PC-9 (cell line): ENCODE measurements around the gene LCE1C. TPM values are rescaled to one million over a fixed set of nuclear protein-coding genes. Genes with fewer than 3 reads are reported as not detected.

Experiments
- Bru-seq: library from RNA; stranded (reverse); fragments of 400-500 nt; gene quantifications from one replicate; lab custom pipeline; 2021; lab: Mats Ljungman, UMichigan
- BruChase-seq, 2 experiments: library from RNA; stranded (reverse); fragments of 400-500 nt; gene quantifications; one replicate each; lab custom pipeline; 2021; lab: Mats Ljungman, UMichigan
- BruUV-seq: library from RNA; stranded (reverse); fragments of 400-500 nt; replicated peaks from 2 replicates; lab custom pipeline; 2021; lab: Mats Ljungman, UMichigan
- CTCF ChIA-PET: fragments of 300-600 bp; sonication (Branson Sonifier 250); formaldehyde crosslinking; loops from one replicate; lab custom pipeline; 2022; ENCODE audit warnings: antibody characterized with exemption; lab: Charles Lee
- POLR2A ChIA-PET: fragments of 300-600 bp; sonication (Branson Sonifier 250); formaldehyde crosslinking; loops from one replicate; lab custom pipeline; 2022; ENCODE audit warnings: antibody characterized with exemption; ENCODE audit not compliant: unreplicated experiment; lab: Charles Lee
- DNase-seq, 2 experiments: peaks; one replicate each; pipeline versions ENCODE4 v3.0.0 to v3.0.0-alpha.2; 2015 to 2022; ENCODE audit warnings: mixed read lengths in 1 of 2
- H2AFZ ChIP-seq: fragments of 200-600 bp; sonication (generic); 2 replicates; pipeline ENCODE4 v1.8.1; 2017; ENCODE audit warnings: antibody characterized with exemption
- H3F3A ChIP-seq: fragments of 200-600 bp; sonication (generic); 2 replicates; pipeline ENCODE4 v1.8.1; 2017; ENCODE audit warnings: antibody characterized with exemption, mild to moderate bottlenecking, low read depth; ENCODE audit not compliant: insufficient read depth
- H3K27ac ChIP-seq: fragments of 200-600 bp; sonication (generic); 2 replicates; pipeline ENCODE4 v1.6.1; 2016; ENCODE audit warnings: mixed run types
- H3K27me3 ChIP-seq: fragments of 200-600 bp; sonication (generic); 2 replicates; pipeline ENCODE4 v1.6.1; 2016; ENCODE audit warnings: low read depth, mixed run types; ENCODE audit not compliant: insufficient read depth
- H3K36me3 ChIP-seq: fragments of 200-600 bp; sonication (generic); 2 replicates; pipeline ENCODE4 v1.6.1; 2016; ENCODE audit warnings: low read depth, mixed run types
- H3K4me1 ChIP-seq: fragments of 200-600 bp; sonication (generic); replicated peaks from 2 replicates; pipeline ENCODE4 v1.6.1; 2016; ENCODE audit warnings: mixed run types; ENCODE audit not compliant: insufficient read depth
- H3K4me2 ChIP-seq: fragments of 200-600 bp; sonication (generic); 2 replicates; pipeline ENCODE4 v1.6.1; 2017; ENCODE audit warnings: mixed run types
- H3K4me3 ChIP-seq: fragments of 200-600 bp; sonication (generic); 2 replicates; pipeline ENCODE4 v1.6.1; 2016; ENCODE audit warnings: mixed run types
- H3K79me2 ChIP-seq: fragments of 200-600 bp; sonication (generic); 2 replicates; pipeline ENCODE4 v1.6.1; 2017; ENCODE audit warnings: low read depth, mixed run types
- H3K9me2 ChIP-seq: fragments of 200-600 bp; sonication (generic); 2 replicates; pipeline ENCODE4 v1.8.1; 2017; ENCODE audit warnings: mild to moderate bottlenecking; ENCODE audit not compliant: insufficient read depth
- H3K9me3 ChIP-seq: fragments of 200-600 bp; sonication (generic); 2 replicates; pipeline ENCODE4 v1.8.1; 2016; ENCODE audit warnings: low read depth; ENCODE audit not compliant: insufficient read depth
- H4K20me1 ChIP-seq: fragments of 200-600 bp; sonication (generic); 2 replicates; pipeline ENCODE4 v1.8.1; 2017; ENCODE audit not compliant: insufficient read depth
- EZH2 ChIP-seq: fragments of 200-600 bp; sonication (generic); IDR thresholded peaks from 2 replicates; pipeline ENCODE4 v1.8.0; 2017; ENCODE audit warnings: antibody characterized with exemption, low read depth
- intact Hi-C: fragments of 100-400 bp; cut with micrococcal nuclease; formaldehyde crosslinking; loops from one replicate; pipeline ENCODE4 v1.10.0; 2022; ENCODE audit not compliant: unreplicated experiment
- long read RNA-seq: library from polyadenylated mRNA; stranded (forward); transcript quantifications from one replicate; pipeline ENCODE4 v2.0.0, GENCODE V29; 2022
- total RNA-seq: library from RNA; stranded (reverse); gene quantifications from 2 replicates; pipeline ENCODE4 v1.2.3, GENCODE V29; 2021
- TF ChIP-seq, protein P1 (sequence below): fragments of 200-600 bp; sonication (generic); conservative IDR thresholded peaks from 2 replicates; pipeline ENCODE4 v1.6.1; 2017; ENCODE audit warnings: mixed run types, antibody characterized with exemption, mild to moderate bottlenecking, moderate library complexity

LCE1C gene, protein sequence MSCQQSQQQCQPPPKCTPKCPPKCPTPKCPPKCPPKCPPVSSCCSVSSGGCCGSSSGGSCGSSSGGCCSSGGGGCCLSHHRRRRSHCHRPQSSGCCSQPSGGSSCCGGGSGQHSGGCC
- total RNA-seq (not detected in 2 replicates), Bru-seq, nascent RNA (not detected), BruChase-seq, experiment 1, labeled RNA remaining after a 2-hour chase (not detected), BruChase-seq, experiment 2, labeled RNA remaining after a 6-hour chase (not detected)
- long read RNA-seq, result 0 reads

DNA sequence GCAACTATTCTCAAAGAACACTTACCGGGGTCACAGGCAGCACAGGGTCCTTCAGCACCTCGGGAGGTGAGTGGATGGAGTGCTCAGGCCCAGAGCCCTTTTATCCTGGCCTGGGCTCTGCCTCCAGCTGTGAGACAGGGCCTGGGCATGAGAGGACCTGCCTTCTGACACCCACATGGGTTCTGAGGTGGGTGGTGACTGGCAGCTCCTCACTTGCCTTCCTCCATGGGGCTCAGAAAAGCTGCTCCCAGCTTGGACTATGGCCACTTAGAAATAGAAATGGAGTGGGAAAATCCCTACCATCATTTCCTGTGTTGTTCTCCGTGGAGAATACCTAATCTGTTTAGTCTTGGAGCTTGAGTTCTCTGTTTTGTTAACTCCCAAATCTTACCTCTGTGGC, at the start of gene LCE1C:
LCE1C (minus strand) TSS at position 76 of the 400 bp plus-strand sequence. CDS start 1,173 bp downstream, outside the sequence.
- no peak within 1 kb of the TSS for H3K4me2 ChIP-seq
- CTCF ChIA-PET, result no interaction called here
- DNase-seq, result no peak
- no peaks in the 10 kb centered on the region for H4K20me1 ChIP-seq
- H3K27me3 ChIP-seq, result peaks cover 19% of the 10 kb centered on the region; the same call in 1 of the 2 replicates
- TF ChIP-seq EZH2, result no peak
- TF ChIP-seq, protein P1, sequence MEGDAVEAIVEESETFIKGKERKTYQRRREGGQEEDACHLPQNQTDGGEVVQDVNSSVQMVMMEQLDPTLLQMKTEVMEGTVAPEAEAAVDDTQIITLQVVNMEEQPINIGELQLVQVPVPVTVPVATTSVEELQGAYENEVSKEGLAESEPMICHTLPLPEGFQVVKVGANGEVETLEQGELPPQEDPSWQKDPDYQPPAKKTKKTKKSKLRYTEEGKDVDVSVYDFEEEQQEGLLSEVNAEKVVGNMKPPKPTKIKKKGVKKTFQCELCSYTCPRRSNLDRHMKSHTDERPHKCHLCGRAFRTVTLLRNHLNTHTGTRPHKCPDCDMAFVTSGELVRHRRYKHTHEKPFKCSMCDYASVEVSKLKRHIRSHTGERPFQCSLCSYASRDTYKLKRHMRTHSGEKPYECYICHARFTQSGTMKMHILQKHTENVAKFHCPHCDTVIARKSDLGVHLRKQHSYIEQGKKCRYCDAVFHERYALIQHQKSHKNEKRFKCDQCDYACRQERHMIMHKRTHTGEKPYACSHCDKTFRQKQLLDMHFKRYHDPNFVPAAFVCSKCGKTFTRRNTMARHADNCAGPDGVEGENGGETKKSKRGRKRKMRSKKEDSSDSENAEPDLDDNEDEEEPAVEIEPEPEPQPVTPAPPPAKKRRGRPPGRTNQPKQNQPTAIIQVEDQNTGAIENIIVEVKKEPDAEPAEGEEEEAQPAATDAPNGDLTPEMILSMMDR, result no peak
- no peak within 1 kb of the TSS for H3K4me3 ChIP-seq
- no peak within 1 kb of the TSS for H2AFZ ChIP-seq
- no peaks in the 10 kb centered on the region for H3K79me2 ChIP-seq
- no peaks in the 10 kb centered on the region for H3F3A ChIP-seq
- H3K9me2 ChIP-seq, result no peaks in the 10 kb centered on the region
- intact Hi-C loops, result no loop called here
- H3K4me1 ChIP-seq, result no peaks in the 10 kb centered on the region
- POLR2A ChIA-PET, result no interaction called here
- no peaks in the 10 kb centered on the region for H3K36me3 ChIP-seq
- no TSS peak for BruUV-seq
- H3K27ac ChIP-seq, result no peak within 1 kb of the TSS
- H3K9me3 ChIP-seq, result no peaks in the 10 kb centered on the region

GRCh38 chr1:152855661-152856060, 49.2 kb upstream of the LCE1C start:
- no peak overlapping the region for H3K4me3 ChIP-seq
- H3K27ac ChIP-seq, result no peak overlapping the region
- H3K36me3 ChIP-seq, result no peaks in the 10 kb centered on the region
- ChIA-PET POLR2A (no interaction called here), CTCF (no interaction called here)
- peaks cover 4% of the 10 kb centered on the region; the same call in 1 of the 2 replicates for H3K27me3 ChIP-seq
- H3F3A ChIP-seq, result no peaks in the 10 kb centered on the region
- no peak overlapping the region for H2AFZ ChIP-seq
- no peaks in the 10 kb centered on the region for H3K9me2 ChIP-seq
- H3K9me3 ChIP-seq, result no peaks in the 10 kb centered on the region
- DNase-seq, result no peak
- H3K4me2 ChIP-seq, result no peak overlapping the region
- no peaks in the 10 kb centered on the region for H4K20me1 ChIP-seq
- H3K4me1 ChIP-seq, result no peaks in the 10 kb centered on the region
- no peak for TF ChIP-seq EZH2
- TF ChIP-seq, protein P1, result no peak
- BruUV-seq, result no TSS peak
- H3K79me2 ChIP-seq, result no peaks in the 10 kb centered on the region
- intact Hi-C loops, result no loop called here

DNA sequence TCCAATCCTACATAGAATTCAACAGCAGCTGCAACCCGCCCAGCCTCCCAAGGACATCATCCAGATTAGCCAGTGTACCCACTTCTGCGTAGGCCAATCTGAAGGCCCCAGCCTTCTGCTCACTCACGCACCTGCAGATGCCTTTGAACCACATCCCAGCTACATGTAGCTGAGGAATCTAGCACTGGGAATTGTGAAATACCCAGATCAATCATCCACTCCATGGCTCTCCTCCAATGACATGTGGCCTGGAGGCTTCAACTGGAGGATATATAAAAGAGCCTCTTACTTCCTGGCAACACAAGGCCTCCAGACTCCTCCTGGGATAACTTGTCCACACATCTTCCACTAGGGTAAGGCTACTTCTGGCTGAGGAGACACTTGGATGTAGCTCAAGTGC, 36.1 kb upstream of the LCE1C start, which contains the start of gene LCE6A:
LCE6A (plus strand) TSS at position 301 of the 400 bp plus-strand sequence. CDS start 665 bp downstream, outside the sequence.
- BruUV-seq, result no TSS peak
- intact Hi-C loops, result no loop called here
- Histone ChIP-seq H4K20me1 (no peaks in the 10 kb centered on the region), H3K27ac (no peak within 1 kb of the TSS), H3K36me3 (no peaks in the 10 kb centered on the region), H3K9me3 (no peaks in the 10 kb centered on the region), H3K9me2 (peaks cover 4% of the 10 kb centered on the region; the same call in 1 of the 2 replicates), H2AFZ (no peak within 1 kb of the TSS), H3F3A (no peaks in the 10 kb centered on the region), H3K4me3 (no peak within 1 kb of the TSS), H3K4me2 (no peak within 1 kb of the TSS), H3K79me2 (no peaks in the 10 kb centered on the region), H3K4me1 (no peaks in the 10 kb centered on the region), H3K27me3 (peaks cover 4% of the 10 kb centered on the region; the same call in 1 of the 2 replicates)
- no peak for DNase-seq
- ChIA-PET CTCF (no interaction called here), POLR2A (no interaction called here)
- TF ChIP-seq, protein P1, result no peak
- TF ChIP-seq EZH2, result no peak
